Effector memory CD4-positive, alpha-beta T cell (primary cell): ENCODE results near the gene EPHA4.

ENCODE experiments used
- DNase-seq, 3 donors: peaks; one replicate each; pipeline ENCODE4 v3.0.0-alpha.2; 2020
- H3K27ac ChIP-seq: 2 replicates; pipeline ENCODE4 v1.7.0; 2013; ENCODE audit warnings: mild to moderate bottlenecking, low read length, moderate library complexity; ENCODE audit not compliant: insufficient read depth, poor library complexity, severe bottlenecking
- H3K27me3 ChIP-seq: replicated peaks from 2 replicates; pipeline ENCODE4 v1.7.0; 2013; ENCODE audit warnings: mild to moderate bottlenecking, low read length; ENCODE audit not compliant: insufficient read depth, control insufficient read depth, poor library complexity, severe bottlenecking
- H3K36me3 ChIP-seq: 2 replicates; pipeline ENCODE4 v1.7.0; 2013; ENCODE audit warnings: mild to moderate bottlenecking, low read length, moderate library complexity; ENCODE audit not compliant: control insufficient read depth, insufficient read depth
- H3K4me1 ChIP-seq: 2 replicates; pipeline ENCODE4 v1.7.0; 2013; ENCODE audit warnings: low read length, mild to moderate bottlenecking; ENCODE audit not compliant: control insufficient read depth, insufficient read depth, poor library complexity, severe bottlenecking
- H3K4me3 ChIP-seq: 2 replicates; pipeline ENCODE4 v1.7.0; 2013; ENCODE audit warnings: low read length, low read depth, mild to moderate bottlenecking; ENCODE audit not compliant: insufficient read depth, poor library complexity, severe bottlenecking
- H3K9me3 ChIP-seq: 2 replicates; pipeline ENCODE4 v1.7.0; 2013; ENCODE audit warnings: mild to moderate bottlenecking, low read length, moderate library complexity; ENCODE audit not compliant: control insufficient read depth

EPHA4 gene

GRCh38 chr2:221435171-221435570, 136.9 kb downstream of the EPHA4 start:
- peaks cover 42% of the 10 kb centered on the region for H3K36me3 ChIP-seq
- H3K27me3 ChIP-seq: no peaks in the 10 kb centered on the region
- H3K4me3 ChIP-seq: no peak overlapping the region
- no peak for DNase-seq
- no peaks in the 10 kb centered on the region for H3K9me3 ChIP-seq
- H3K4me1 ChIP-seq: no peaks in the 10 kb centered on the region
- no peak overlapping the region for H3K27ac ChIP-seq

DNA sequence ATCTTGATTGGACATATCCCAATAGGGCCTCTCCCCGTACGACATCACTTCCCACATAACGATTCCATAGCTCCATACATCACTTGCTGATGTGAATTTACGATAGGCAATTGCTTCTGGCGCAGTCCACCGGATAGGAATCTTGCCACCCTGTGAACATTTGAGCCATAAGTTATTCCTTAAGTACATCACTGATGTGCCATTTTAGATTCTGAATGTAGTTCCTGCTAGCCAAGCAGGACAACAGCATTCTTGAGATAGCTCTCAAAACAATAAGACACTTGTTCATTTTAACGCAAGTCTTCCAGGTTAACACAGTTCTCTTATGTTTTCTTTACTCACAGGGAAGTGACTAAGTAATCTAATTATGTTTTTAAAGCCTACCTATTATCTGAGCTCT, 138.0 kb downstream of the EPHA4 start:
- DNase-seq: no peak
- Histone ChIP-seq H3K27me3 (no peaks in the 10 kb centered on the region), H3K4me3 (no peak overlapping the region), H3K9me3 (no peaks in the 10 kb centered on the region), H3K36me3 (peaks cover 43% of the 10 kb centered on the region), H3K4me1 (no peaks in the 10 kb centered on the region), H3K27ac (no peak overlapping the region)

GRCh38 chr2:221431477-221431876, 140.6 kb downstream of the EPHA4 start:
- Histone ChIP-seq H3K4me3 (no peak overlapping the region), H3K36me3 (peaks cover 43% of the 10 kb centered on the region), H3K9me3 (no peaks in the 10 kb centered on the region), H3K4me1 (no peaks in the 10 kb centered on the region), H3K27me3 (no peaks in the 10 kb centered on the region), H3K27ac (no peak overlapping the region)
- no peak for DNase-seq

GRCh38 chr2:221429741-221430491, 142.2 kb downstream of the EPHA4 start:
- no peak for DNase-seq
- H3K36me3 ChIP-seq: peaks cover 37% of the 10 kb centered on the region
- no peaks in the 10 kb centered on the region for H3K9me3 ChIP-seq
- no peaks in the 10 kb centered on the region for H3K4me1 ChIP-seq
- H3K4me3 ChIP-seq: no peak overlapping the region
- H3K27ac ChIP-seq: no peak overlapping the region
- no peaks in the 10 kb centered on the region for H3K27me3 ChIP-seq

GRCh38 chr2:221428896-221429295, 143.2 kb downstream of the EPHA4 start:
- H3K27ac ChIP-seq: no peak overlapping the region
- H3K4me1 ChIP-seq: no peaks in the 10 kb centered on the region
- no peaks in the 10 kb centered on the region for H3K27me3 ChIP-seq
- peaks cover 36% of the 10 kb centered on the region for H3K36me3 ChIP-seq
- H3K9me3 ChIP-seq: no peaks in the 10 kb centered on the region
- DNase-seq: no peak
- H3K4me3 ChIP-seq: no peak overlapping the region

GRCh38 chr2:221426929-221427328, 145.2 kb downstream of the EPHA4 start:
- Histone ChIP-seq H3K4me1 (no peaks in the 10 kb centered on the region), H3K27me3 (no peaks in the 10 kb centered on the region), H3K9me3 (no peaks in the 10 kb centered on the region), H3K36me3 (peaks cover 26% of the 10 kb centered on the region), H3K4me3 (no peak overlapping the region), H3K27ac (no peak overlapping the region)
- DNase-seq: no peak

DNA sequence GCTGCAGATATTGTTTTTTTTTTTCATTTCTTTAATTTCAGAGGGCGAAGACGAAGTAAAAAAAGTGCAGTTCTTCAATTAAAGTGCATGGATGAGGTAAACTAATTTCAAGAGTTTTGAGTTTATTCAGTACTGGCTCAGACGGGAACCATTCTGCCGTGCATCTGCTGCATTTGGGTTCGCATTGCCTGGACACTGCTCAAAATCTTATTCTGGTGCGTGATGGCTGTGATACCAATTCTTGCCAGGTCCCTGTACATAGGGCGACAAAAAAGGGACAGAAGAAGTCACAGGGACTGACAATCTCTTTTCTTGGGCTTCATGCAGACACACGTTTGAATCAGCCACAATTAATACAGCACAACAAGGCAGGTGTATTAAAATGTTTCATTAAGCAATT, 146.2 kb downstream of the EPHA4 start:
- Histone ChIP-seq H3K4me3 (no peak overlapping the region), H3K4me1 (peaks cover under 1% of the 10 kb centered on the region), H3K9me3 (no peaks in the 10 kb centered on the region), H3K36me3 (peaks cover 20% of the 10 kb centered on the region), H3K27ac (no peak overlapping the region), H3K27me3 (no peaks in the 10 kb centered on the region)
- DNase-seq: no peak

DNA sequence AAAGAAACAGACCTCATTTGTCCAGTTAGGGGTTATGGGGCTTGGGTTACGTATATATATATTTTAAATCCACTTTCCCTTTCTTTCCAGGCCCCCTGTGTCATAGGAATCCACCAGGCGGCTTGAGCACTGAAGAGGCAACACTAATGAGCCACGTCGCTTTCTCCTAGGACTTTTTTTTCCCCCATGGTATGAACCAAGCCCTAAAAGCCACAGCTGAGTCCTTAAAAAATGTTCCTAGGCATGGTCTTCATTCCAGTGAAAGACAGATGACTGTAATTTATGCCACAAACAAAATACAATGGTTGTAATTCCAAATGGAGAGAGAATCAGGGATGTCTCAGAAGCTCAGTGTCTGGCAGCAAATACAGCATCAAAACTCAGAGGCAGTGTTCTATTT, 146.8 kb downstream of the EPHA4 start:
- H3K36me3 ChIP-seq: peaks cover 18% of the 10 kb centered on the region
- H3K4me3 ChIP-seq: no peak overlapping the region
- no peak overlapping the region for H3K27ac ChIP-seq
- no peaks in the 10 kb centered on the region for H3K27me3 ChIP-seq
- H3K9me3 ChIP-seq: no peaks in the 10 kb centered on the region
- DNase-seq: no peak
- peaks cover 5% of the 10 kb centered on the region for H3K4me1 ChIP-seq

DNA sequence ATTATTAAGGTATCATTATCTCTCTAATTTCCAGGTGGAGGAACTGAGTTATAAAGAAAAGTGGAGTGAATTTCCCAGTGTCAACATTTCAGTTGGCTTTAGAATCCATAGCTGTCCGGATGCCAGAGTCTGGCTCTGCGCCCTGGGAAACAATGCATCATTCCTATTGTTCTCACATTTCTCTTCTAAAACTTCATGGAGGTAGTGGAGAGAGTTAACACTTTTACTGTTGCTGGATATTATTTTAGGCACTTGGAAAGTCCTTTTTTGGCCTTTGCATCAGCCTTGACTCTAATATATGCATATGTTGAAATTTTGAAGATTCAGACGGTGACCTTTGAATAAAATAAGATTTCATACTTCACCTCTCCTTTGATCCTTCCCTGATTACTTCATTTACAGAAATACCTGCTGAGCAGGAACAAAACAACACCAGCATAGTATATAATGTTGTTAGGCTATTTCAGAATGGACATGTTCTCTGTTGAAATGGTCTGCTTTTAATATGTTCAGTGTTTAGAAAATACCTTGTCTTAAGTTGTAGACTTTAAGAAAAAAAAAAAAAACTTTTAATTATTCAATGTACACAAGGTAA, 148.8 kb downstream of the EPHA4 start:
- peaks cover 18% of the 10 kb centered on the region for H3K4me1 ChIP-seq
- H3K9me3 ChIP-seq: no peaks in the 10 kb centered on the region
- DNase-seq: no peak
- no peak overlapping the region for H3K27ac ChIP-seq
- H3K27me3 ChIP-seq: no peaks in the 10 kb centered on the region
- no peak overlapping the region for H3K4me3 ChIP-seq
- peaks cover 11% of the 10 kb centered on the region for H3K36me3 ChIP-seq

DNA sequence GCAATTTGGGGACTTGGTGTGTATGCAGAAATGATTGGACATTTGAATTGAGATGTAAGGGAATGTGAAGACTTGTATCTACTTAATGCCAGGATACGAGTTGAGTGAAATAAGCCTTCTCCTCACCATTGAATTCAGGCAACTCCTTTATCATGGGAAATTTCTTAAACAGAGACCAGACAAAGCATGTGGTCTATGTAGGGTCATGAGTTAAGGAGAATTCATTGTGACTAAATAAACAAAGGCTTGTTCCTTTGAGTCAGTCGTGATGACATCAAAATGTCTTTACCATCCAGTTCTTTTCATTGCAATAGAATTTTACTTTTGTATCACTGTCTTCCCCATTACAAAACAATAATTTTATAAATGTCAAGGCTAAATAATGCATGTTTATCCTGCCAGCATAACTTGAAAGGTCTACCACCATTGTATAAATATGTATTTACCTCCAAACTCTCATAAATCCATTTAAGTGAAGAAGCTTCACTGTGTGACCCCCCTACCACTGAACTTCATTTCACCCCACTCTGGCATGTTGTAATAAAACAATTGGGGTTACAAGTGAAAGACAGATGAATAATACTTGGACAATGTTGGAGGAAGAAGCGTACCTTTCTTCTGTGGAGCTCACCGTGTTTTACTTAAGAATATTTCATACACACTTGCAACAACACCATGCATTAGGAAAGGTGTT, 149.4 kb downstream of the EPHA4 start:
- no peaks in the 10 kb centered on the region for H3K27me3 ChIP-seq
- peaks cover 18% of the 10 kb centered on the region for H3K4me1 ChIP-seq
- H3K4me3 ChIP-seq: no peak overlapping the region
- H3K27ac ChIP-seq: no peak overlapping the region
- DNase-seq: no peak
- peaks cover 11% of the 10 kb centered on the region for H3K36me3 ChIP-seq
- no peaks in the 10 kb centered on the region for H3K9me3 ChIP-seq
